ENCODE data around the gene NDUFA8.

The NDUFA8 gene

DNA sequence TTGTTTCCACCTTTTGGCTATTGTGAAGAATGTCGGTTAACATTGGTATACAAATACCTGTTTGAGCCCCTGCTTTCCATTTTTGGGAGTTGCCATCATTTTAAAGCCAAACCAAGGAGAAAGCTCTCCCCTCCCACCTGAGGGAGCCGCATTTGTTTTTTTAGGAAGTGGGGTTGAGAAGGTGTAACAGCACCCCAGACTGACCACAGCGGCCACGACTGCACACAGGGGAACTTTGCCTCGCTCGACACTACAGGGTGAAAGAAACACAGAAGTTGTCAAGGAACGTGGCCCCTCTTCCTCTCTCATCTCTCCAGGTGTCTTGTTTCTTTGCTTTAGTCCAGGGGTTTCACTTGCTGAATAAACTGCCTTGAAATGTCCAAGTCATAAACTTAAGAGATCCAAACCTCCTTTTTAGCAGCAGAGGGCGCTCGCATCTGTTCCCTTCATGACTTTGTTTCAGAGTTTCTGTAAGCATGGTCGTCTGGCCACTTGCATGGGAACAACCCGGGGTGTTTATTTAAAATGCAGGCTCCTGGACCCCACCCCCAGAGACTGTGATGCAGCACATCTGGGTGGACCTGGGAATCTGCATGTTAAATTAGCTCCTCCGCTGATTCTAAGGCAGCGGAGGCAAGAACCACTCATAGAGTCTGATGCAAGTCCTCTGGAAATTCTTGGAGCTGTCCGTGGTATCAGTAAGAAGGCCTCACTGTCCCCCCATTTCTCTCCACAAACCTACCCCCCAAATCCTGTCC is 64.4 kb downstream of the NDUFA8 start:
- peak; percentile 29 for DNase-seq

Data from NCI-H1105 (cell line).